Stomach (tissue), 4 donors: ENCODE measurements around the gene WFDC1.

Source experiments
- CTCF ChIP-seq, 7 experiments: fragments of 450-650 bp in 4 of 7; fragments of 200-600 bp in 3 of 7; sonication (generic) in 3 of 7; IDR thresholded peaks; one replicate each; pipeline ENCODE4 v1.5.1; 2016 to 2019; ENCODE audit warnings: antibody characterized with exemption in 7 of 7, control low read depth in 2 of 7, mild to moderate bottlenecking in 1 of 7
- EP300 ChIP-seq: sonication (generic); formaldehyde crosslinking; IDR thresholded peaks from one replicate; pipeline ENCODE4 v1.6.1; 2017; ENCODE audit warnings: antibody characterized with exemption
- POLR2A ChIP-seq, 4 donors: fragments of 450-650 bp; IDR thresholded peaks; one replicate each; pipeline ENCODE4 v1.6.1; 2016; ENCODE audit warnings: antibody characterized with exemption in 4 of 4, control low read depth in 2 of 4, mild to moderate bottlenecking in 1 of 4, moderate library complexity in 1 of 4
- POLR2AphosphoS5 ChIP-seq, 3 donors: sonication (generic); formaldehyde crosslinking; IDR thresholded peaks; one replicate each; pipeline ENCODE4 v1.6.1; 2016; ENCODE audit warnings: antibody characterized with exemption in 3 of 3

- TF ChIP-seq CTCF (IDR thresholded peaks at IDR 0.05) (no peak), POLR2A (IDR thresholded peaks at IDR 0.05) (no peak), POLR2AphosphoS5 (IDR thresholded peaks at IDR 0.05) (no peak), EP300 (no peak)
These were observed 47.0 kb downstream of the WFDC1 start for GRCh38 chr16:84341528-84342295.
